HEK293 (cell line): Measurements from ENCODE around the gene DEFB131B.

Source experiments
- EGR2 ChIP-seq: fragments of 450-650 bp; formaldehyde crosslinking; IDR thresholded peaks from 2 replicates; pipeline ENCODE4 v1.5.1; 2016; ENCODE audit warnings: low read depth, missing biosample characterization, missing genetic modification characterization
- HOXD13 ChIP-seq: sonication (generic); formaldehyde crosslinking; IDR thresholded peaks from 2 replicates; pipeline ENCODE4 v1.8.0; 2022; ENCODE audit warnings: missing genetic modification reagents, borderline replicate concordance
- KLF16 ChIP-seq: fragments of 450-650 bp; formaldehyde crosslinking; IDR thresholded peaks from 2 replicates; pipeline ENCODE4 v1.5.1; 2017; ENCODE audit warnings: missing biosample characterization, missing genetic modification characterization
- KLF17 ChIP-seq: fragments of 450-650 bp; formaldehyde crosslinking; IDR thresholded peaks from 2 replicates; pipeline ENCODE4 v1.5.1; 2016; ENCODE audit warnings: missing biosample characterization, missing genetic modification characterization
- MEIS1 ChIP-seq: sonication (generic); formaldehyde crosslinking; IDR thresholded peaks from 2 replicates; pipeline ENCODE4 v1.8.1; 2022; ENCODE audit warnings: missing genetic modification reagents, mild to moderate bottlenecking, borderline replicate concordance
- OSR2 ChIP-seq: fragments of 450-650 bp; formaldehyde crosslinking; IDR thresholded peaks from 2 replicates; pipeline ENCODE4 v1.5.1; 2016; ENCODE audit warnings: missing biosample characterization, missing genetic modification characterization
- SP7 ChIP-seq: fragments of 450-650 bp; formaldehyde crosslinking; IDR thresholded peaks from 2 replicates; pipeline ENCODE4 v1.5.1; 2016; ENCODE audit warnings: missing biosample characterization, missing genetic modification characterization
- ZBTB20 ChIP-seq: fragments of 450-650 bp; formaldehyde crosslinking; IDR thresholded peaks from 2 replicates; pipeline ENCODE4 v1.5.1; 2016; ENCODE audit warnings: missing biosample characterization, missing genetic modification characterization
- ZBTB21 ChIP-seq: fragments of 450-650 bp; formaldehyde crosslinking; IDR thresholded peaks from 2 replicates; pipeline ENCODE4 v1.5.1; 2017; ENCODE audit warnings: missing biosample characterization, missing genetic modification characterization
- ZFHX2 ChIP-seq: fragments of 450-650 bp; formaldehyde crosslinking; conservative IDR thresholded peaks from 2 replicates; pipeline ENCODE4 v1.5.1; 2016; ENCODE audit warnings: missing biosample characterization, missing genetic modification characterization
- ZFP41 ChIP-seq: fragments of 450-650 bp; formaldehyde crosslinking; IDR thresholded peaks from 2 replicates; pipeline ENCODE4 v1.5.1; 2016; ENCODE audit warnings: missing biosample characterization, missing genetic modification characterization, borderline replicate concordance
- ZNF18 ChIP-seq: fragments of 450-650 bp; formaldehyde crosslinking; IDR thresholded peaks from 2 replicates; pipeline ENCODE4 v1.5.1; 2016; ENCODE audit warnings: missing biosample characterization, missing genetic modification characterization
- ZNF2 ChIP-seq: fragments of 450-650 bp; formaldehyde crosslinking; IDR thresholded peaks from 2 replicates; pipeline ENCODE4 v1.5.1; 2016; ENCODE audit warnings: missing biosample characterization, missing genetic modification characterization
- ZNF202 ChIP-seq: fragments of 450-650 bp; formaldehyde crosslinking; IDR thresholded peaks from 2 replicates; pipeline ENCODE4 v1.5.1; 2016; ENCODE audit warnings: missing biosample characterization, missing genetic modification characterization, borderline replicate concordance
- ZNF311 ChIP-seq: fragments of 450-650 bp; formaldehyde crosslinking; IDR thresholded peaks from 2 replicates; pipeline ENCODE4 v1.5.1; 2017; ENCODE audit warnings: missing biosample characterization, missing genetic modification characterization, borderline replicate concordance
- ZNF324 ChIP-seq: fragments of 450-650 bp; formaldehyde crosslinking; IDR thresholded peaks from 2 replicates; pipeline ENCODE4 v1.5.1; 2016; ENCODE audit warnings: missing biosample characterization, missing genetic modification characterization
- ZNF416 ChIP-seq: fragments of 450-650 bp; formaldehyde crosslinking; IDR thresholded peaks from 2 replicates; pipeline ENCODE4 v1.5.1; 2016; ENCODE audit warnings: missing biosample characterization, missing genetic modification characterization
- ZNF473 ChIP-seq: fragments of 450-650 bp; formaldehyde crosslinking; IDR thresholded peaks from 2 replicates; pipeline ENCODE4 v1.5.1; 2017; ENCODE audit warnings: missing biosample characterization, missing genetic modification characterization
- ZNF529 ChIP-seq: fragments of 450-650 bp; formaldehyde crosslinking; IDR thresholded peaks from 2 replicates; pipeline ENCODE4 v1.5.1; 2017; ENCODE audit warnings: missing genetic modification characterization, missing biosample characterization; ENCODE audit not compliant: insufficient replicate concordance
- ZNF544 ChIP-seq: fragments of 450-650 bp; formaldehyde crosslinking; IDR thresholded peaks from 2 replicates; pipeline ENCODE4 v1.5.0; 2017; ENCODE audit warnings: missing biosample characterization, missing genetic modification characterization
- ZNF585B ChIP-seq: fragments of 450-650 bp; formaldehyde crosslinking; IDR thresholded peaks from 2 replicates; pipeline ENCODE4 v1.5.1; 2016; ENCODE audit warnings: missing biosample characterization, missing genetic modification characterization
- ZNF596 ChIP-seq: fragments of 450-650 bp; IDR thresholded peaks from 2 replicates; pipeline ENCODE4 v1.5.0; 2018; ENCODE audit warnings: missing biosample characterization, mild to moderate bottlenecking, missing genetic modification characterization, moderate library complexity
- ZNF600 ChIP-seq: fragments of 450-650 bp; formaldehyde crosslinking; IDR thresholded peaks from 2 replicates; pipeline ENCODE4 v1.5.1; 2016; ENCODE audit warnings: missing biosample characterization, missing genetic modification characterization
- ZNF626 ChIP-seq: fragments of 450-650 bp; sonication (Bioruptor Pico); formaldehyde crosslinking; IDR thresholded peaks from 2 replicates; pipeline ENCODE4 v1.5.1; 2018; ENCODE audit warnings: missing biosample characterization, missing genetic modification characterization, inconsistent platforms
- TF ChIP-seq, protein P1 (sequence below): fragments of 450-650 bp; formaldehyde crosslinking; IDR thresholded peaks from 2 replicates; pipeline ENCODE4 v1.5.1; 2016; ENCODE audit warnings: missing biosample characterization, missing genetic modification characterization
- TF ChIP-seq, protein P2 (sequence below): fragments of 450-650 bp; formaldehyde crosslinking; optimal IDR thresholded peaks from 2 replicates; pipeline ENCODE3; 2016; ENCODE audit warnings: missing biosample characterization, mild to moderate bottlenecking, missing genetic modification characterization
- TF ChIP-seq, protein P3 (sequence below): fragments of 450-650 bp; formaldehyde crosslinking; IDR thresholded peaks from 2 replicates; pipeline ENCODE4 v1.5.1; 2016; ENCODE audit warnings: missing biosample characterization, missing genetic modification characterization
- TF ChIP-seq, protein P4 (sequence below): fragments of 450-650 bp; formaldehyde crosslinking; IDR thresholded peaks from 2 replicates; pipeline ENCODE4 v1.5.1; 2016; ENCODE audit warnings: missing biosample characterization, missing genetic modification characterization

DEFB131B gene

DNA sequence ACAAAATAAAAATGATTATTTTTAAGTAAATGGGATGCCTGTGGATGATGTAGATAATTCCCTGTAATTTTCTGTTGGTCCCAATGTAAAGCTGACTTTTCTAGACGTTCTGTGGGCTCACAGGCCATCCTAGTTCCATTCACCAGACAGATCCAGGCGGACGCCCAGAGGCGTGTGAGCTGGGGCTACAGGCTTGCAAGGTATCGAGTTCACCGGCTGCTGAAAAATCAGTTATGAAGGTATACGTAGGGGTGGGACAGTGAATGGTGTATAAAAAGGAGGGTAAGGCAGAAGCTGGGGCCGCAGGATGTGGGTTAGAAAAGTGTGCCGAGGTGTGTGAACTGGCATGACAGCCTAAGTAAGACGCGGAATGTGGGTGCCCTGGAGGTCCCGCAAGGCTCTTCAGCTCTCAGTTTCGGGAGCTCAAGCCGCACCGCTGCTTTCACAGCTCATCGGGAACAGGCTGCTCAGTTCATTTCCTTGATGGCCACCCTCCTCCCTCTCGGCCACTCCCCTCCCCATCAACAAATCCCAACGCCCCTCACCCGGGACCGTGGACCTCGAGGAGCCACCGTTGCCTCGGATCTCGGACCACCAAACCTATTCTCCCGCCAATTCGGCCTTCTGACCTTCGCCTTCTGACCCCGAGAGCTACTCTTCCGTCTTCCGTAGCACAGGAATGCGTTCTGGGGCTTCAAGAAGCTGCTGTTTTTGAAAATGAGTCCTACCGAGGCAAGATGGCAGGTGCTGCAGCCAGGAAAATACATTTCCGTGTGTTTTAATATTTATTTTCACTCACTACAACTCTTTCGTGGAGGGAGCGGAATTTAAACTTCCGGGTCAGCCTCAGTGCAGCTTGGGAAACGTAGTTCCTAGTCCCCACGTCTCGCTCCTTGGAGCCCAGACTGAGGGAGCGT, 49.8 kb downstream of the DEFB131B start, which contains the start of gene XNDC1N (continued):
- TF ChIP-seq ZNF18 (tag by site-specific recombination) (peak; percentile 77), KLF17 (tag by site-specific recombination) (0 out of 2 replicates have a peak, but pooled peaks have one; percentile 16), ZNF585B (tag by site-specific recombination) (no peak), ZFHX2 (no peak), ZNF529 (tag by site-specific recombination) (no peak), ZBTB21 (tag by site-specific recombination) (peak; percentile 29; the same call in 1 of the 2 replicates), ZNF311 (no peak), ZNF473 (tag by site-specific recombination) (no peak), ZNF416 (tag by site-specific recombination) (no peak), HOXD13 (CRISPR knock-in tag) (no peak), SP7 (0 out of 2 replicates have a peak, but pooled peaks have one; percentile 29), ZNF544 (no peak), ZNF202 (tag by site-specific recombination) (no peak), ZNF324 (tag by site-specific recombination) (peak; percentile 72; the same call in 1 of the 2 replicates), ZNF600 (peak; percentile 81; the same call in 1 of the 2 replicates), ZFP41 (tag by site-specific recombination) (no peak), KLF16 (peak; percentile 26), ZBTB20 (tag by site-specific recombination) (peak; percentile 63), EGR2 (tag by site-specific recombination) (no peak), MEIS1 (CRISPR knock-in tag) (no peak), ZNF626 (no peak), ZNF2 (peak; percentile 72; the same call in 1 of the 2 replicates), OSR2 (tag by site-specific recombination) (peak; percentile 60; the same call in 1 of the 2 replicates), ZNF596 (tag by site-specific recombination) (no peak)
- TF ChIP-seq, protein P1, sequence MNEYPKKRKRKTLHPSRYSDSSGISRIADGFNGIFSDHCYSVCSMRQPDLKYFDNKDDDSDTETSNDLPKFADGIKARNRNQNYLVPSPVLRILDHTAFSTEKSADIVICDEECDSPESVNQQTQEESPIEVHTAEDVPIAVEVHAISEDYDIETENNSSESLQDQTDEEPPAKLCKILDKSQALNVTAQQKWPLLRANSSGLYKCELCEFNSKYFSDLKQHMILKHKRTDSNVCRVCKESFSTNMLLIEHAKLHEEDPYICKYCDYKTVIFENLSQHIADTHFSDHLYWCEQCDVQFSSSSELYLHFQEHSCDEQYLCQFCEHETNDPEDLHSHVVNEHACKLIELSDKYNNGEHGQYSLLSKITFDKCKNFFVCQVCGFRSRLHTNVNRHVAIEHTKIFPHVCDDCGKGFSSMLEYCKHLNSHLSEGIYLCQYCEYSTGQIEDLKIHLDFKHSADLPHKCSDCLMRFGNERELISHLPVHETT (tag by site-specific recombination), result no peak
- TF ChIP-seq, protein P2, sequence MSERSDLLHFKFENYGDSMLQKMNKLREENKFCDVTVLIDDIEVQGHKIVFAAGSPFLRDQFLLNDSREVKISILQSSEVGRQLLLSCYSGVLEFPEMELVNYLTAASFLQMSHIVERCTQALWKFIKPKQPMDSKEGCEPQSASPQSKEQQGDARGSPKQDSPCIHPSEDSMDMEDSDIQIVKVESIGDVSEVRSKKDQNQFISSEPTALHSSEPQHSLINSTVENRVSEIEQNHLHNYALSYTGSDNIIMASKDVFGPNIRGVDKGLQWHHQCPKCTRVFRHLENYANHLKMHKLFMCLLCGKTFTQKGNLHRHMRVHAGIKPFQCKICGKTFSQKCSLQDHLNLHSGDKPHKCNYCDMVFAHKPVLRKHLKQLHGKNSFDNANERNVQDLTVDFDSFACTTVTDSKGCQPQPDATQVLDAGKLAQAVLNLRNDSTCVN, result no peak
- TF ChIP-seq, protein P3, sequence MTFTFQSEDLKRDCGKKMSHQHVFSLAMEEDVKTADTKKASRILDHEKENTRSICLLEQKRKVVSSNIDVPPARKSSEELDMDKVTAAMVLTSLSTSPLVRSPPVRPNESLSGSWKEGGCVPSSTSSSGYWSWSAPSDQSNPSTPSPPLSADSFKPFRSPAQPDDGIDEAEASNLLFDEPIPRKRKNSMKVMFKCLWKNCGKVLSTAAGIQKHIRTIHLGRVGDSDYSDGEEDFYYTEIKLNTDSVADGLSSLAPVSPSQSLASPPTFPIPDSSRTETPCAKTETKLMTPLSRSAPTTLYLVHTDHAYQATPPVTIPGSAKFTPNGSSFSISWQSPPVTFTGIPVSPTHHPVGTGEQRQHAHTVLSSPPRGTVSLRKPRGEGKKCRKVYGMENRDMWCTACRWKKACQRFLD (tag by site-specific recombination), result no peak
- TF ChIP-seq, protein P4, sequence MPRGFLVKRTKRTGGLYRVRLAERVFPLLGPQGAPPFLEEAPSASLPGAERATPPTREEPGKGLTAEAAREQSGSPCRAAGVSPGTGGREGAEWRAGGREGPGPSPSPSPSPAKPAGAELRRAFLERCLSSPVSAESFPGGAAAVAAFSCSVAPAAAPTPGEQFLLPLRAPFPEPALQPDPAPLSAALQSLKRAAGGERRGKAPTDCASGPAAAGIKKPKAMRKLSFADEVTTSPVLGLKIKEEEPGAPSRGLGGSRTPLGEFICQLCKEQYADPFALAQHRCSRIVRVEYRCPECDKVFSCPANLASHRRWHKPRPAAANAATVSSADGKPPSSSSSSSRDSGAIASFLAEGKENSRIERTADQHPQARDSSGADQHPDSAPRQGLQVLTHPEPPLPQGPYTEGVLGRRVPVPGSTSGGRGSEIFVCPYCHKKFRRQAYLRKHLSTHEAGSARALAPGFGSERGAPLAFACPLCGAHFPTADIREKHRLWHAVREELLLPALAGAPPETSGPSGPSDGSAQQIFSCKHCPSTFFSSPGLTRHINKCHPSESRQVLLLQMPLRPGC (tag by site-specific recombination), result peak; percentile 45; the same call in 1 of the 2 replicates
